A549 (cell line): ENCODE data around the gene SKOR2.

Experiments used
- EHF ChIP-seq: fragments of 250-450 bp; sonication (Bioruptor Pico); IDR thresholded peaks from 2 replicates; pipeline ENCODE4 v1.5.0; 2020; ENCODE audit warnings: mild to moderate bottlenecking
- EP300 ChIP-seq, 2 experiments: fragments of >200 bp; sonication (Bioruptor Twin); formaldehyde crosslinking; IDR thresholded peaks; 2 replicates in 1 of 2; 3 replicates in 1 of 2; pipeline ENCODE4 v1.6.1; 2016 to 2017
- MAFK ChIP-seq: fragments of 450-650 bp; IDR thresholded peaks from 2 replicates; pipeline ENCODE4 v1.6.1; 2014; ENCODE audit not compliant: partially characterized antibody
- POLR2A ChIP-seq: IDR thresholded peaks from 2 replicates; pipeline ENCODE4 v1.6.1; 2012; ENCODE audit warnings: mild to moderate bottlenecking, low read length
- POLR2AphosphoS2 ChIP-seq: conservative IDR thresholded peaks from 2 replicates; pipeline ENCODE4 v1.6.1; 2012; ENCODE audit warnings: low read length, improper control_type of control experiment, inconsistent platforms
- SMC3 ChIP-seq: fragments of >200 bp; sonication (Bioruptor Twin); formaldehyde crosslinking; IDR thresholded peaks from 3 replicates; pipeline ENCODE4 v1.6.1; 2018; ENCODE audit warnings: inconsistent platforms
- TF ChIP-seq, protein P1 (sequence below): fragments of >200 bp; sonication (Bioruptor Twin); formaldehyde crosslinking; IDR thresholded peaks from 3 replicates; pipeline ENCODE4 v1.5.1; 2016
- TF ChIP-seq, protein P2 (sequence below): fragments of 200-600 bp; sonication (generic); IDR thresholded peaks from 2 replicates; pipeline ENCODE4 v1.6.1; 2016; ENCODE audit warnings: antibody characterized with exemption, mild to moderate bottlenecking, moderate library complexity
- TF ChIP-seq, protein P3 (sequence below): IDR thresholded peaks from 2 replicates; pipeline ENCODE4 v1.6.1; 2012
- TF ChIP-seq, protein P4 (sequence below): IDR thresholded peaks from 2 replicates; pipeline ENCODE4 v1.6.1; 2012

DNA sequence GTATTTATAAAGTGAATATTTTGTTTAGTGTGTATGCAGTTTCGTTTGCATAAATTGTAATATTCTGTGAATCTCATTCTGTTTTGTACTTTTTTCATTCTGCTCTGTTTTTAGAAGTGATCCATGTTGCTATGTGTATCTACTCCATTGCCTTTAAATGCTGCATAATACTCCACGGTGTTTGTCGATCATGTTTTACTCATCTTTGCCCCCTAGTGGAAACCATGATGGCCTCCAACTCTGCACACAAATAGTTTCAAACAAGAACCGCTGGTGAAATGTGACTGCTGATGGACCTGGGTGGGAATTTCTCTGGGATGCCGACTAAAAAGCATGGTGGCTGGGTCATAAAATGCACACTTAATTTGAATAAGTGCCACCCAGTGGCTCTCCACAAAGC, 32.0 kb upstream of the SKOR2 start:
- TF ChIP-seq, protein P1, sequence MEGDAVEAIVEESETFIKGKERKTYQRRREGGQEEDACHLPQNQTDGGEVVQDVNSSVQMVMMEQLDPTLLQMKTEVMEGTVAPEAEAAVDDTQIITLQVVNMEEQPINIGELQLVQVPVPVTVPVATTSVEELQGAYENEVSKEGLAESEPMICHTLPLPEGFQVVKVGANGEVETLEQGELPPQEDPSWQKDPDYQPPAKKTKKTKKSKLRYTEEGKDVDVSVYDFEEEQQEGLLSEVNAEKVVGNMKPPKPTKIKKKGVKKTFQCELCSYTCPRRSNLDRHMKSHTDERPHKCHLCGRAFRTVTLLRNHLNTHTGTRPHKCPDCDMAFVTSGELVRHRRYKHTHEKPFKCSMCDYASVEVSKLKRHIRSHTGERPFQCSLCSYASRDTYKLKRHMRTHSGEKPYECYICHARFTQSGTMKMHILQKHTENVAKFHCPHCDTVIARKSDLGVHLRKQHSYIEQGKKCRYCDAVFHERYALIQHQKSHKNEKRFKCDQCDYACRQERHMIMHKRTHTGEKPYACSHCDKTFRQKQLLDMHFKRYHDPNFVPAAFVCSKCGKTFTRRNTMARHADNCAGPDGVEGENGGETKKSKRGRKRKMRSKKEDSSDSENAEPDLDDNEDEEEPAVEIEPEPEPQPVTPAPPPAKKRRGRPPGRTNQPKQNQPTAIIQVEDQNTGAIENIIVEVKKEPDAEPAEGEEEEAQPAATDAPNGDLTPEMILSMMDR: peak; percentile 48
- TF ChIP-seq EHF (CRISPR knock-in tag) (no peak), POLR2AphosphoS2 (no peak), MAFK (no peak), POLR2A (no peak), SMC3 (0 out of 3 replicates have a peak, but pooled peaks have one; percentile 23), EP300 (IDR thresholded peaks at IDR 0.05) (no peak)
- TF ChIP-seq, protein P2, sequence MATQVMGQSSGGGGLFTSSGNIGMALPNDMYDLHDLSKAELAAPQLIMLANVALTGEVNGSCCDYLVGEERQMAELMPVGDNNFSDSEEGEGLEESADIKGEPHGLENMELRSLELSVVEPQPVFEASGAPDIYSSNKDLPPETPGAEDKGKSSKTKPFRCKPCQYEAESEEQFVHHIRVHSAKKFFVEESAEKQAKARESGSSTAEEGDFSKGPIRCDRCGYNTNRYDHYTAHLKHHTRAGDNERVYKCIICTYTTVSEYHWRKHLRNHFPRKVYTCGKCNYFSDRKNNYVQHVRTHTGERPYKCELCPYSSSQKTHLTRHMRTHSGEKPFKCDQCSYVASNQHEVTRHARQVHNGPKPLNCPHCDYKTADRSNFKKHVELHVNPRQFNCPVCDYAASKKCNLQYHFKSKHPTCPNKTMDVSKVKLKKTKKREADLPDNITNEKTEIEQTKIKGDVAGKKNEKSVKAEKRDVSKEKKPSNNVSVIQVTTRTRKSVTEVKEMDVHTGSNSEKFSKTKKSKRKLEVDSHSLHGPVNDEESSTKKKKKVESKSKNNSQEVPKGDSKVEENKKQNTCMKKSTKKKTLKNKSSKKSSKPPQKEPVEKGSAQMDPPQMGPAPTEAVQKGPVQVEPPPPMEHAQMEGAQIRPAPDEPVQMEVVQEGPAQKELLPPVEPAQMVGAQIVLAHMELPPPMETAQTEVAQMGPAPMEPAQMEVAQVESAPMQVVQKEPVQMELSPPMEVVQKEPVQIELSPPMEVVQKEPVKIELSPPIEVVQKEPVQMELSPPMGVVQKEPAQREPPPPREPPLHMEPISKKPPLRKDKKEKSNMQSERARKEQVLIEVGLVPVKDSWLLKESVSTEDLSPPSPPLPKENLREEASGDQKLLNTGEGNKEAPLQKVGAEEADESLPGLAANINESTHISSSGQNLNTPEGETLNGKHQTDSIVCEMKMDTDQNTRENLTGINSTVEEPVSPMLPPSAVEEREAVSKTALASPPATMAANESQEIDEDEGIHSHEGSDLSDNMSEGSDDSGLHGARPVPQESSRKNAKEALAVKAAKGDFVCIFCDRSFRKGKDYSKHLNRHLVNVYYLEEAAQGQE: no peak
- TF ChIP-seq, protein P3, sequence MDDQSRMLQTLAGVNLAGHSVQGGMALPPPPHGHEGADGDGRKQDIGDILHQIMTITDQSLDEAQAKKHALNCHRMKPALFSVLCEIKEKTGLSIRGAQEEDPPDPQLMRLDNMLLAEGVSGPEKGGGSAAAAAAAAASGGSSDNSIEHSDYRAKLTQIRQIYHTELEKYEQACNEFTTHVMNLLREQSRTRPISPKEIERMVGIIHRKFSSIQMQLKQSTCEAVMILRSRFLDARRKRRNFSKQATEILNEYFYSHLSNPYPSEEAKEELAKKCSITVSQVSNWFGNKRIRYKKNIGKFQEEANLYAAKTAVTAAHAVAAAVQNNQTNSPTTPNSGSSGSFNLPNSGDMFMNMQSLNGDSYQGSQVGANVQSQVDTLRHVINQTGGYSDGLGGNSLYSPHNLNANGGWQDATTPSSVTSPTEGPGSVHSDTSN: no peak
- TF ChIP-seq, protein P4, sequence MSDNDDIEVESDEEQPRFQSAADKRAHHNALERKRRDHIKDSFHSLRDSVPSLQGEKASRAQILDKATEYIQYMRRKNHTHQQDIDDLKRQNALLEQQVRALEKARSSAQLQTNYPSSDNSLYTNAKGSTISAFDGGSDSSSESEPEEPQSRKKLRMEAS: no peak
